HG03558 (cell line): ENCODE results near the gene PIH1D1.

Experiments
- ATAC-seq: cut with Tn5 transposase; IDR thresholded peaks from one replicate; pipeline ENCODE4 v1.9.1; 2021; ENCODE audit warnings: moderate number of reproducible peaks; ENCODE audit not compliant: unreplicated experiment; ENCODE audit errors: extremely low read depth

Gene PIH1D1

GRCh38 chr19:49451430-49452181 lies at the start of gene PIH1D1:
Gene PIH1D1, minus strand, starts transcription at chr19:49451814. Its CDS starts 240 bp downstream, at chr19:49451574.
- no peak for ATAC-seq

DNA sequence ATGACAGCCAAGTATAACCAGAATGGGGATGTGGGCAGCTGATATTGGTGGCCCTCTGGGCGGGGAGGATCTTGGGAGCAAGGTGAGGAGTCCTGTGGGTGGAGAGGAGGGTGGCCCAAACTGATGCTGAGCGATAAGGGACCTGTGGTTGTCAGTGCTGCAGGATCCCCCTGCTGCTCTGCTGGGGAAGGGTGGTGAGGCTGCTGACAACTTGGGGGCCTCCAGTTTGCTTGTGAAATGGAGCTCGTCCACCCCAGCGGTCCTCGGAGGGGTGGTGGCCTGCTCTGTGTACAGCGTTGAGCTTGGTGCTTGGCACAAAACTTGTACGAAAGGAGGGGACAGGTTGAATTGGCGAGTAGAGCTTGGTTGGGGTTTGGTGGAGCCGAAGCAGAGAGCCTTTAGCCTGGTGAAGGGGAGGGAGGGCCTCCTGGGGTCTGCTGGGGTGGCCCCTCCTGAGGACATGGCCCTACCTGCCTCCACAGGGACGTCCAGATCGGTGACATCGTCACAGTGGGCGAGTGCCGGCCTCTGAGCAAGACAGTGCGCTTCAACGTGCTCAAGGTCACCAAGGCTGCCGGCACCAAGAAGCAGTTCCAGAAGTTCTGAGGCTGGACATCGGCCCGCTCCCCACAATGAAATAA lies 47.5 kb upstream of the PIH1D1 start:
- ATAC-seq, result no peak

GRCh38 chr19:49498475-49498874 lies 46.9 kb upstream of the PIH1D1 start:
- ATAC-seq, result no peak

DNA sequence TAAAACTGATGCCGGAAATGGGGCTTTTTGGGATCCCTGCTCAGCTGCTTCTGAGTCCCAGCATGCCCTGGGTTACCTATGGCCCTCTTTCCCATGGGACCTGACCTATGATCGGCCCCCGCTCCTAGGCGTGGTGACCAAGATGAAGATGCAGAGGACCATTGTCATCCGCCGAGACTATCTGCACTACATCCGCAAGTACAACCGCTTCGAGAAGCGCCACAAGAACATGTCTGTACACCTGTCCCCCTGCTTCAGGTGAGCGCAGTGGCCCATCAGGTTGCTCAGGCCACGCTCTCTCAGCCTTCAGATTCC lies 46.1 kb upstream of the PIH1D1 start:
- no peak for ATAC-seq

- no peak for ATAC-seq
Observed at GRCh38 chr19:49497047-49497788, 45.6 kb upstream of the PIH1D1 start.

DNA sequence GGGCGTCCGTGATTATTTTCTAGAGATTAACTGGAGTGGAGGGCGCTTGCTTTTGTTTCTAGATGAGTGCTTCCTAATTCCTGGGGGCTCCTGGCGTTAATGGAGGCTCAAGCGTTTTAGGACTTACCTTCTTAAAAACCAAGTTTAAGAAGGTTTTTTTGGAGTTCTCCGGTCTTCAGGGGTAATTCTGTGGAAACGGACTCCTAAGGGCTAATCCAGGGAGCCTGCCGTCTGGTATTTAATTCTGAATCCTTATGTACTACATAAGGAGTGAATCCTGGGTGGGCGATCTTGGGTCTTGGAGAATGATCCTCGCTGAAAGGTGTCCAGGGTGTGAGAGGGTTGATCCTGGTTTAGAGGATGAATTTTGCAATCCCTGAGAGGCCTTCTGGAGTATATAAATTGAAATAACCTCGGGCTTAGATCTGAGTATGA lies 45.0 kb upstream of the PIH1D1 start:
- ATAC-seq, result no peak

DNA sequence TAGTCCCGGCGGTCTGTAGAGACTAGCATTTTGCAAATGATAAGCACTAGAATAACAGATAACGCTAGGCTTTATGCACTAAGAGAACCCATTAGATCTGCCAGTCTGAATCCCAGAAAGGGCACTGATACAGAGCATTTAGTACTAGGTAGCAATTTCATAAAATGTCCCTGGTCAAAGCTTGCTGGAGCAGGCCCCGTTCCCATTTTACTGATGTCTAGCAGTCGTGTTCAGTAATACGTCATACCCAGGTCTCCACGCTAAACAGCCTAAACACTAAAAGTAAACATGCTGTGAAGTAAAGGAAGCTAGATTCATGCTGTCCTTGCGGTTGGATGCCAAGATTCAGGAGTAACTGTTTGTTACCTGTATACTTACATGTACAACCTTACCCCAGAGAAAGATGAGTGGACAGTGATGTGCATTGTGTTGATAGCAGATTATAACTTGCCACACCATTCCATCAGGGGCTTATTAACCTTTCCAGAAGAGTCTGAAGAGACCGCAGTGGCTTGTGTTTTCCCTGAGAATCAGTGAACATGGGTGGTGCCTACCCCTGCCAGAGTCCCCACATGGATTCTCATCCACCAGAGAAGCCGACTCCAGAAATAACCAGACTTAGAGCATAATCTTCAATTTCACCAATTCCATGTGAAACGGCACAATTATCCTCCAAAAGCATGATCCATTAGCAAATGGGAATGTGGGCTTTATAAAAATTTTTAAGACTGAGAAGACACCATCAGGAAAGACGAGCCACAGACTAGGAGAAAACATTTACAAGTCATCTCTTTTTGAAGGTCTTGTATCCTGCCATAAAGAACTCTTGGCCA lies 41.2 kb upstream of the PIH1D1 start:
- ATAC-seq, result no peak

GRCh38 chr19:49491804-49492572 lies 40.4 kb upstream of the PIH1D1 start:
- ATAC-seq, result no peak

DNA sequence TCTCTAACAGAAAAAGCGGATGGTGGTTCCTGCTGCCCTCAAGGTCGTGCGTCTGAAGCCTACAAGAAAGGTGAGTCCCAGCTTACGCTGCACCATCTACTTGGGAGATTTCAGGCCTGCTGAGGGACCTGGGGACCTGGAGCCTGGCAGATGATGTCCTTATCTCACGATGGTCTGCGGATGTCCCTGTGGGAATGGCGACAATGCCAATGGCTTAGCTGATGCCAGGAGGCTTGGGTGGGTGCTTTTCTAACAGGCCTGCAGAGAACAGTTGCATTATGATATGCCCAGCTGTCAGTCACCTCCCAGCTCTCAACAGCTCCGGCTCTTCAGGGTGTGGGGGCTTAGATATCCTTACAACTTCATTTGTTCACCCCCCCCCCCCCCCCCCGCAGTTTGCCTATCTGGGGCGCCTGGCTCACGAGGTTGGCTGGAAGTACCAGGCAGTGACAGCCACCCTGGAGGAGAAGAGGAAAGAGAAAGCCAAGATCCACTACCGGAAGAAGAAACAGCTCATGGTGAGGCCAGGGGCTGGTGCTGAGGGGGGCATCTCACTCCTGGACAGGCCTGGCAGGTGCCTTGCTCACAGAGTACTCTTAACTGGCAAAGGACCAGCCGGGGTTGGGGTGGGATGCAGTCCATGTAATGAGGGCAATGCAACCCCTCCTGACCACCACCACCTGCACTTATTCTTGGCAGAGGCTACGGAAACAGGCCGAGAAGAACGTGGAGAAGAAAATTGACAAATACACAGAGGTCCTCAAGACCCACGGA lies 39.6 kb upstream of the PIH1D1 start:
- no peak for ATAC-seq

DNA sequence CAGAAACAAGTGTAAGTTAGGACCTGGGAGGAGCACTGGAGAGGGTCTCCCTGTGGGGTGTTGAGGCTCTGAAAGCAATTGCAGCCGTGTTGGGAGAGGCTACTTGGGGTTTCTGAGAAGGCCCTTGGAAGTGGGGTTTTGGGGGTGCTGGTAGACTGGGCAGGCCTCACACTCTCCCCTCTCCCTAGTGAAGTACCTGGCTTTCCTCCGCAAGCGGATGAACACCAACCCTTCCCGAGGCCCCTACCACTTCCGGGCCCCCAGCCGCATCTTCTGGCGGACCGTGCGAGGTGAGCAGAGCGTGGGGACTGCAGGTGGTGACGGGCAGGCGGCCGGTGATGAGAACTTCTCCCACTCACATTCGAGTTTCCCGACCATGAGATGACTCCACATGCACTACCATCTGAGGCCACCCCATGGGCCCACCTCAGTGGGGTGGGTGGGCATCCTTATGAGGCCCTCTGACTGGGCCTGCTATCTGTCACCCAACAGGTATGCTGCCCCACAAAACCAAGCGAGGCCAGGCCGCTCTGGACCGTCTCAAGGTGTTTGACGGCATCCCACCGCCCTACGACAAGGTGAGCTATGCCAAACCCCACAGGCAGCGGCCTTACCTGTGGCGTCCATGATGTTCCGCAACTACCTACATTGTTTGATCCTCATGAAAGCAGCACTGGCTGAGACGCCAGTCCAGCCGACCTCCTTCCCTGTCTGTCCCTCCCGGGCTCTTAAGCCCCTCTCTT lies 38.8 kb upstream of the PIH1D1 start:
- no peak for ATAC-seq

- no peak for ATAC-seq
Observed at GRCh38 chr19:49489601-49490167, 38.1 kb upstream of the PIH1D1 start.

DNA sequence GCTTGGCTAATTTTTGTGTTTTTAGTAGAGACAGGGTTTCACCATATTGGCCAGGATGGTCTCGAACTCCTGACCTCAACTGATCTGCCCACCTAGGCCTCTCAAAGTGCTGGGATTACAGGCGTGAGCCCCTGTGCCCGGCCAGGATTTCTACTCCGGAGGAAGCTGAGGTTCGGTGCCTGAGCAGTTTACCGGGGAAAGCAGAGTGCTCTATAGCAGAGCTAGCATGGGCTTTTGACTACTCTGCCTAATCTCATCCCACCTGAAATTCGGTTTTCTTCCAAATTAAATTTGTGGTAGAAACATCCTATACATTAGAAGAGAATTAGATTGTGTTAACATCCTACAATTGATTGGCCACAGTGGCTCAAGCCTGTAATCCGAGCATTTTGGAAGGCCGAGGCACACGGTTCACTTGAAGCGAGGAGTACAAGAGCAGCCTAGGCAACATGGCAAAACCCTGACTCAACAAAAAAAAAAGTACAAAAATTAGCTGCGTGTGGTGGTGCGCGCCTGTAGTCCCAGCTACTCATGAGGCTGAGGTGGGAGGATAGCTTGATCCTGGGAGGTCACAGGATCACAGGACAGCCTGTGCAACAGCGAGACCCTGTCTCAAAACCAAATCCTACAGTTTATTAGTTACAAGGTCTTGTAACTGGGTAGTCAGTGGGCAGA lies 37.4 kb upstream of the PIH1D1 start:
- ATAC-seq, result no peak

DNA sequence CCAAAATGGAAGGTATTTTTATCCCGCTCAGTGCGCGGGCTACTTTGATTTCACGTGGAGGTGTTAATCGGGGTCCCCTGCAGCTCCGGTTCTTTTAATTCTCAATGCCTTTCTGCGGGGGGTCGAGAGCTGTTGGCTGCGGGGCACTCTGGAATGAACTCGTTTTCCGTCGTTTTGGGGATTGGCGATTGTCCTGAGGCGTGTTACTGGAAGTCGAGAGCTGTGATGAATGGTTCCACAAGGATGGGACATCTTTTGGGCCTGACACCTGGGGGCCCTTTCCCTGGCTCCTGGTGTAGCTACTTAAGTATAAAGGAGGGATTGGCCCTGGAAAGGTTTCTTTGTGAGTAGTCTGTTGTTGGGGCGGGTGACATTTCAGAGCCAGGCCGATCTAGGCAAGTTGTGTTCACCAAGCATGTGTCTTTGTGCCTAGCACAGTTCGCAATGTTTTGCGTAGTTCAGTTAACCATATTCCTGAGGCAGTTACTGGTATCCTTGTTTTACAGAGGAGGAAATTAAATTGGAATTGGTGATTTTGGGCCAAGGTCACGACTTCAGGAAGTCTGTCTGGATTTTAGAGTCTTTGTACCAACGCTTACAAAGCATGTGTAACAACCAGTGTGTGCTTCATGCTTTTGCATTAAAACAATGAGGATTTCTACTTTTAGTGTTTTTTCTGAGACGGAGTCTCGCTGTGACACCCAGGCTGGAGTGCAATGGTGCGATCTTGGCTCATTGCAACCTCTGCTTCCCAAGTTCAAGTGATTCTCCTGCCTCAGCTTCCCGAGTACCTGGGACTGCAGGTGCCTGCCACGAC lies 36.6 kb upstream of the PIH1D1 start:
- ATAC-seq, result no peak

GRCh38 chr19:49487277-49488045 lies 35.8 kb upstream of the PIH1D1 start, which contains the start of gene RPL13A:
Gene RPL13A, plus strand, starts transcription at chr19:49487608. Its CDS starts 22 bp downstream, at chr19:49487630.
- peak; percentile 69 for ATAC-seq

GRCh38 chr19:49486710-49487276 lies 35.2 kb upstream of the PIH1D1 start:
- no peak for ATAC-seq
